ENCODE data around the gene ADGRF1.

GRCh38 chr6:47078991-47079390 is 36.9 kb upstream of the ADGRF1 start:
- TF ChIP-seq RAD21 (IDR thresholded peaks at IDR 0.05; ENCODE audit: low read length), result no peak
- peak in 1 of 2 experiments; percentile 55; a peak in 1 of 4 replicates for TF ChIP-seq EP300 (IDR thresholded peaks at IDR 0.05; ENCODE audit: borderline replicate concordance in 1 of 2, low read depth in 1 of 2, low read length in 1 of 2)
- no peak for TF ChIP-seq RFX5 (IDR thresholded peaks at IDR 0.05; ENCODE audit: low read length)
- no peak for TF ChIP-seq GATA2 (CRISPR knock-in tag; IDR thresholded peaks at IDR 0.05)
- TF ChIP-seq EZH2phosphoT487 (IDR thresholded peaks at IDR 0.05; ENCODE audit: borderline replicate concordance, low read depth), result no peak
